GM12864 (cell line): Measurements from ENCODE around the gene CA5A.

Experiments
- DNase-seq: peaks from one replicate; pipeline ENCODE4 v3.0.0-alpha.2; 2011; ENCODE audit warnings: low read depth
- H3K4me3 ChIP-seq: 2 replicates; pipeline ENCODE4 v1.5.1; 2011; ENCODE audit warnings: mild to moderate bottlenecking, low read depth, low read length, control low read depth
- TF ChIP-seq, protein P1 (sequence below): IDR thresholded peaks from 2 replicates; pipeline ENCODE4 v1.5.1; 2011; ENCODE audit warnings: low read depth, mild to moderate bottlenecking, moderate library complexity, low read length, control low read depth, inconsistent platforms; ENCODE audit errors: missing control alignments

CA5A gene

DNA sequence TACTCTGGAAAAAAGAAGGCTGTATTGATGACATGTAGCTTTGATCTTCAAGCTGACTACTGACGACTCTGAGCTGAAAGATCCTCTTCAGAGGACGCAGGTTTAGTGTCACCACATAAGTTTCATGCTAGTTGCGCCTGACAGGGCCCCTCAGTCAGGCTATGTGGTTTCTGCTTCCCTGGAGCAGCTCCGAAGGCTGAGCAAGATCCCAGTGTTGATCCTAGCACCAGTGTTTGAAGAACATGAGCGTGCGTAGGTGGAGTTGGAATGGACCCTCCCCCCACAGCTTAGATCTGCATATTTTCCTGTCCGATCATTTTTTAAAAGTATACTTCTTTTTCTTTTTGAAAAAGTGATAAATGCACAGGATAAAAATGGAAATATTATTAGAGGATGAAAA lies 32.2 kb upstream of the CA5A start:
- H3K4me3 ChIP-seq: no peak overlapping the region
- TF ChIP-seq, protein P1, sequence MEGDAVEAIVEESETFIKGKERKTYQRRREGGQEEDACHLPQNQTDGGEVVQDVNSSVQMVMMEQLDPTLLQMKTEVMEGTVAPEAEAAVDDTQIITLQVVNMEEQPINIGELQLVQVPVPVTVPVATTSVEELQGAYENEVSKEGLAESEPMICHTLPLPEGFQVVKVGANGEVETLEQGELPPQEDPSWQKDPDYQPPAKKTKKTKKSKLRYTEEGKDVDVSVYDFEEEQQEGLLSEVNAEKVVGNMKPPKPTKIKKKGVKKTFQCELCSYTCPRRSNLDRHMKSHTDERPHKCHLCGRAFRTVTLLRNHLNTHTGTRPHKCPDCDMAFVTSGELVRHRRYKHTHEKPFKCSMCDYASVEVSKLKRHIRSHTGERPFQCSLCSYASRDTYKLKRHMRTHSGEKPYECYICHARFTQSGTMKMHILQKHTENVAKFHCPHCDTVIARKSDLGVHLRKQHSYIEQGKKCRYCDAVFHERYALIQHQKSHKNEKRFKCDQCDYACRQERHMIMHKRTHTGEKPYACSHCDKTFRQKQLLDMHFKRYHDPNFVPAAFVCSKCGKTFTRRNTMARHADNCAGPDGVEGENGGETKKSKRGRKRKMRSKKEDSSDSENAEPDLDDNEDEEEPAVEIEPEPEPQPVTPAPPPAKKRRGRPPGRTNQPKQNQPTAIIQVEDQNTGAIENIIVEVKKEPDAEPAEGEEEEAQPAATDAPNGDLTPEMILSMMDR: no peak
- DNase-seq: no peak

DNA sequence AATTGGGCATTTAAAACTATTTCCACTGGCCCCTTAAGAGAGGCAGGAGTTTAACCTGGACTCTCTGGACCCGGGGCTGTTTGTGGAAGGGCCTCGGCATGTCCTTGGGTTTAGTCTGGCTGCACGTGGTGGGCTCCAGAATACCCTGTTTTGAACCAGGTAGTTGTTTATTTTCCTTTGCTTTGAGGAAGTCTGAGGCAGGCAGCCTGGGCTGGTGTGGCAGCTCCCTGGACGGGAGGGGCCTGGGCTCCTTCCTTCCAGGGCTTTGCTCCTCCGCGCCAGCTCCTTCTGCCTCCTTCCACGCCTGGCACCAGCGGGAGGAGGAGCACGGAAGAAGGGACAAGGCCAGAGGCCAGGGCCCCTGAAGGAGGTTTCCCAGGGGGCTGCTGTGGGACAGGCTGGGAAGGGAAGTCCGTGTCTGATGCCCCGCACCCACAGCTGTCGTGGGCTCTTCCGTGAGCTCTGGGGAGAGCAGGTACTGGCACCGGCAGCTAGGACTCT lies 30.4 kb upstream of the CA5A start:
- TF ChIP-seq, protein P1: no peak
- DNase-seq: no peak
- no peak overlapping the region for H3K4me3 ChIP-seq

DNA sequence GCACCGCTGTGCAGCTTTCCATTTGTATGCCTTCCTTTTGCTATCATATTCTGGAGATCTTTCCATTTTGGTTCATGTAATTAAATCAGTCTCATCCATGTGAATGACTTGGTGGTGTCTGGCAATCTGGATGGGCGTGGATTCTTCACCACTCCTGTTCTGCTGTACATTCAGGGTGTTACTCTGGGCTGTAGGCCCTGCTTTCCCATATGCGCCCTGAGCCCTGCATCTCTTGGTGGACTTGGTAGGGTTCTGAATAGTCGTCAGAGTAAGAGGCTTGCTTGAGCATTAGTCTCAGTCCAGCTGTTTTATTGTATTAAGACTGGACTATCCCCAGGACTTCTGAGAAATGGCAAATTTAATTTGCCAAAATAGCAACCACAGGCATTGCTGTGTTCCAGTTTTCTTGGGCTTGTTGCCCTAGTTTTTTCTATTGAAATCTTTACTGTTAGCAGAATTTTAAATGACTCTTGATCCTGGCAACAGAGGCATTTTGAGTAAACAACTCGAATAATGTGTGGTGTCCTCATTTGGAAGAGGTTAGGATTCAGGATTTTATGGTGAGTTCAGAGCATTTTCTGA lies 29.8 kb upstream of the CA5A start:
- TF ChIP-seq, protein P1: no peak
- DNase-seq: no peak
- no peak overlapping the region for H3K4me3 ChIP-seq

DNA sequence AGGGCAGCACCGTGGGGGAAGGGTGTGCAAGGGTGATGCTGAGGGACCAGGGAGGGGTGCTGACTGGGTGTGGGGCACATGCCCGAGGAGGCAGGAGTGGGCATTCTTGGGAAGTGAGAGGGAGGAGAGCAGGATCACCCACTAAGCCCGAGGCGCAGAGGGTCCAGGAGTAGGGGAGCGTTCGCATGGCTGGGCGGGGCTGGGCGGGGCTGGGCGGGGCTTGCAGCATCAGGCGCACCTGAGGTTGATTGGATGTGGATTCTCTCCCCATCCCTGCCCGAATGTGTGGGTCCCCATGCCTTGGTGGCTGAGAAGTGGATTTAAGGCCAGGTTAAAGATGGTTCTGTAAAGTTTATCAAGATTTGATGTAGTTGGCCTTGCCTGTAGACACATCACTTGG lies 29.1 kb upstream of the CA5A start:
- TF ChIP-seq, protein P1: no peak
- no peak for DNase-seq
- H3K4me3 ChIP-seq: no peak overlapping the region

DNA sequence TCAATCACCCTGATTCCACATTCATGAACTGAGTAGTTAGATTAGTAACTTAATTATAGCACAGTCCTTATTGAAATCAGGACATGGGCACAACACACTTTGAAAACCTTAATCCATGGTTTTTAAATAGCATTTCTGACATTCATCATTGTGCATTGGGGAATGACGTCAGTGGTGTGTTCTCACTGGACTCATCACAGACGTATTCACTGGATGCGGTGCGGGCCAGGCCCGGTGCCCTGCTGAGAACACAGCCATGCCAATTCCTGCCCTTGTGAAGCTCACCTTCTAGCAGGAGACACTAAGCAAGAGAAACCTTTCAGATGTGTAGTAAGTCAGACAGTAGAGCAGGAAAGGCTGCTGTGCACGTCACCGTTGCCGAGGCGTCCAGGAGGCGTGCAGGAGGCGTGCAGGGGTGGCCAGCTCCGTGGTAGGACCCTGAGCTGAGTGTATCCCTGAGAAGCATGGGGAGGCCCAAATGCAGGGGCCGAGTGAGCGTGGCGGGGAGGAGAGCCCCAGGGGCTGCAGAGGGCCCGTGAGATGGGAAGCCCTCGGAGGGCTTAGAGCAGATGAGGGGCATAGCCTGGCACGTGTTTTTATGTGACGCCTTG lies 27.8 kb upstream of the CA5A start:
- TF ChIP-seq, protein P1: no peak
- DNase-seq: no peak
- no peak overlapping the region for H3K4me3 ChIP-seq

DNA sequence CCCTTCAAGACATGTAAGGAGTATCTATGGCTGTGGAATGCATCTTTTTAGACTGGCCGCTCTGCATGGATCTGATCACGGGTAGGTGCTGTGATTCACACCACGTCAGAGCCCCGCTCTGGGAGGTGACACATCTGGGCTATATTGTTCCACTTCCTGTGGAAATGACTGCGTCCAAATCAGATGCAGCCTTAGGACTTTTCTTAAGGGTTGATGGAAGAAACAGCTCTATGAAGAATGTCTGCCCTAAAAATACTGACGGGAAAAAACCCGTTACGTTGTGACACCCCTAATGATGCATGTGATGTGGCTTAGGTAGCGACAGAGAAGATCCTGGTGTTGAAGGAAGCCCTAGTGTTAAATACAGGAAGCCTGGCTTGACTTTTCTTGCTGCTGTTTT lies 27.1 kb upstream of the CA5A start:
- DNase-seq: no peak

More for the DNA sequence above, 27.1 kb upstream of the CA5A start:
- H3K4me3 ChIP-seq: no peak overlapping the region
- TF ChIP-seq, protein P1: no peak
